ENCODE results near the gene MDN1.

The MDN1 gene

GRCh38 chr6:89693207-89693606 is 126.4 kb downstream of the MDN1 start:
- DNase-seq (ENCODE audit: low read depth): no peak

GRCh38 chr6:89692256-89692655 is 127.3 kb downstream of the MDN1 start:
- no peak for DNase-seq (ENCODE audit: low read depth)

- no peak for DNase-seq (ENCODE audit: low read depth)
Measured at GRCh38 chr6:89690944-89691324, 128.7 kb downstream of the MDN1 start.

GRCh38 chr6:89689732-89690131 is 129.9 kb downstream of the MDN1 start:
- no peak for DNase-seq (ENCODE audit: low read depth)

- no peak for DNase-seq (ENCODE audit: low read depth)
Measured at GRCh38 chr6:89688328-89688727, 131.3 kb downstream of the MDN1 start.

GRCh38 chr6:89685311-89685710 is 134.3 kb downstream of the MDN1 start:
- DNase-seq (ENCODE audit: low read depth): no peak

- DNase-seq (ENCODE audit: low read depth): no peak
Measured at GRCh38 chr6:89682991-89683390, 136.6 kb downstream of the MDN1 start.

GRCh38 chr6:89681983-89682564 is 137.5 kb downstream of the MDN1 start:
- DNase-seq (ENCODE audit: low read depth): no peak

GRCh38 chr6:89680551-89680950 is 139.0 kb downstream of the MDN1 start:
- no peak for DNase-seq (ENCODE audit: low read depth)

GRCh38 chr6:89680150-89680549 is 139.4 kb downstream of the MDN1 start:
- DNase-seq (ENCODE audit: low read depth): no peak

- no peak for DNase-seq (ENCODE audit: low read depth)
Measured at GRCh38 chr6:89679215-89680120, 140.1 kb downstream of the MDN1 start.

- DNase-seq (ENCODE audit: low read depth): no peak
Measured at GRCh38 chr6:89678531-89678930, 141.1 kb downstream of the MDN1 start.

GRCh38 chr6:89675949-89676748 is 143.4 kb downstream of the MDN1 start:
- no peak for DNase-seq (ENCODE audit: low read depth)

GRCh38 chr6:89670935-89671565 is 148.5 kb downstream of the MDN1 start:
- no peak for DNase-seq (ENCODE audit: low read depth)

- DNase-seq (ENCODE audit: low read depth): no peak
Measured at GRCh38 chr6:89669002-89669401, 150.6 kb downstream of the MDN1 start.

GRCh38 chr6:89667872-89668556 is 151.6 kb downstream of the MDN1 start:
- DNase-seq (ENCODE audit: low read depth): no peak

GRCh38 chr6:89662659-89663223 is 156.9 kb downstream of the MDN1 start:
- no peak for DNase-seq (ENCODE audit: low read depth)

- DNase-seq (ENCODE audit: low read depth): no peak
Measured at GRCh38 chr6:89661559-89661958, 158.0 kb downstream of the MDN1 start.

- no peak for DNase-seq (ENCODE audit: low read depth)
Measured at GRCh38 chr6:89660981-89661380, 158.6 kb downstream of the MDN1 start.

- no peak for DNase-seq (ENCODE audit: low read depth)
Measured at GRCh38 chr6:89657445-89658158, 162.0 kb downstream of the MDN1 start.

GRCh38 chr6:89655122-89655521 is 164.5 kb downstream of the MDN1 start:
- no peak for DNase-seq (ENCODE audit: low read depth)
